Neural progenitor cell (in vitro differentiated cells): Measurements from ENCODE around the gene WDR33. TPM values are rescaled to one million over a fixed set of nuclear protein-coding genes. Genes with fewer than 3 reads are reported as not detected.

Experiments used
- DNase-seq: peaks from one replicate; pipeline ENCODE4 v3.0.0-alpha.2; 2016; ENCODE audit warnings: low spot score
- H2AFZ ChIP-seq: fragments of 200-600 bp; sonication (generic); replicated peaks from 2 replicates; pipeline ENCODE4 v1.6.1; 2016; ENCODE audit warnings: antibody characterized with exemption
- H3F3A ChIP-seq: fragments of 200-600 bp; sonication (generic); 2 replicates; pipeline ENCODE4 v1.6.1; 2016; ENCODE audit warnings: antibody characterized with exemption, low read depth
- H3K27ac ChIP-seq: fragments of 200-600 bp; sonication (generic); 2 replicates; pipeline ENCODE4 v1.5.1; 2016; ENCODE audit warnings: mild to moderate bottlenecking
- H3K27me3 ChIP-seq: fragments of 200-600 bp; sonication (generic); 2 replicates; pipeline ENCODE4 v1.6.1; 2016; ENCODE audit warnings: mild to moderate bottlenecking, moderate library complexity
- H3K36me3 ChIP-seq: fragments of 200-600 bp; sonication (generic); 2 replicates; pipeline ENCODE4 v1.5.1; 2016
- H3K4me1 ChIP-seq: fragments of 200-600 bp; sonication (generic); 2 replicates; pipeline ENCODE4 v1.6.1; 2016; ENCODE audit warnings: mixed run types
- H3K4me2 ChIP-seq: fragments of 200-600 bp; sonication (generic); 2 replicates; pipeline ENCODE4 v1.6.1; 2016
- H3K4me3 ChIP-seq: fragments of 200-600 bp; sonication (generic); 2 replicates; pipeline ENCODE4 v1.5.1; 2016
- H3K79me2 ChIP-seq: fragments of 200-600 bp; sonication (generic); 2 replicates; pipeline ENCODE4 v1.6.1; 2016; ENCODE audit warnings: low read depth
- H3K9ac ChIP-seq: fragments of 200-600 bp; sonication (generic); 2 replicates; pipeline ENCODE4 v1.6.1; 2016
- H3K9me3 ChIP-seq: fragments of 200-600 bp; sonication (generic); 2 replicates; pipeline ENCODE4 v1.5.1; 2016; ENCODE audit warnings: low read depth
- H4K20me1 ChIP-seq: fragments of 200-600 bp; sonication (generic); 2 replicates; pipeline ENCODE4 v1.6.1; 2016; ENCODE audit warnings: low read depth
- H3K27ac Mint-ChIP-seq: 3 replicates; pipeline ENCODE4 v1.8.0; 2021; ENCODE audit warnings: mixed read lengths
- H3K27me3 Mint-ChIP-seq: 2 replicates; pipeline ENCODE4 v1.8.0; 2022; ENCODE audit warnings: low read depth, mild to moderate bottlenecking, inconsistent platforms, moderate library complexity, mixed read lengths; ENCODE audit not compliant: insufficient read depth
- H3K36me3 Mint-ChIP-seq: 3 replicates; pipeline ENCODE4 v1.8.0; 2021; ENCODE audit warnings: mixed read lengths
- H3K4me1 Mint-ChIP-seq: 3 replicates; pipeline ENCODE4 v1.8.0; 2021; ENCODE audit warnings: mixed read lengths
- H3K4me3 Mint-ChIP-seq: 3 replicates; pipeline ENCODE4 v1.8.0; 2021; ENCODE audit warnings: mild to moderate bottlenecking, moderate library complexity, mixed read lengths
- H3K9me3 Mint-ChIP-seq: 3 replicates; pipeline ENCODE4 v1.8.0; 2020; ENCODE audit warnings: mixed read lengths
- EZH2 ChIP-seq: fragments of 200-600 bp; sonication (generic); IDR thresholded peaks from 2 replicates; pipeline ENCODE4 v1.6.1; 2017; ENCODE audit warnings: antibody characterized with exemption, mild to moderate bottlenecking, moderate library complexity
- EZH2phosphoT487 ChIP-seq: fragments of 200-600 bp; sonication (generic); IDR thresholded peaks from 2 replicates; pipeline ENCODE4 v1.6.1; 2017; ENCODE audit warnings: antibody characterized with exemption
- total RNA-seq: library from RNA; depleted of rRNA; stranded (reverse); fragments of >200 nt; gene quantifications from 2 replicates; pipeline ENCODE4 v1.2.3, GENCODE V29; 2015; ENCODE audit warnings: low replicate concordance
- TF ChIP-seq, protein P1 (sequence below): fragments of 200-600 bp; sonication (generic); IDR thresholded peaks from 2 replicates; pipeline ENCODE4 v1.5.1; 2017; ENCODE audit warnings: antibody characterized with exemption, mild to moderate bottlenecking

WDR33 gene
- total RNA-seq, 1 donor from 2014 or later, result 83.4 TPM

DNA sequence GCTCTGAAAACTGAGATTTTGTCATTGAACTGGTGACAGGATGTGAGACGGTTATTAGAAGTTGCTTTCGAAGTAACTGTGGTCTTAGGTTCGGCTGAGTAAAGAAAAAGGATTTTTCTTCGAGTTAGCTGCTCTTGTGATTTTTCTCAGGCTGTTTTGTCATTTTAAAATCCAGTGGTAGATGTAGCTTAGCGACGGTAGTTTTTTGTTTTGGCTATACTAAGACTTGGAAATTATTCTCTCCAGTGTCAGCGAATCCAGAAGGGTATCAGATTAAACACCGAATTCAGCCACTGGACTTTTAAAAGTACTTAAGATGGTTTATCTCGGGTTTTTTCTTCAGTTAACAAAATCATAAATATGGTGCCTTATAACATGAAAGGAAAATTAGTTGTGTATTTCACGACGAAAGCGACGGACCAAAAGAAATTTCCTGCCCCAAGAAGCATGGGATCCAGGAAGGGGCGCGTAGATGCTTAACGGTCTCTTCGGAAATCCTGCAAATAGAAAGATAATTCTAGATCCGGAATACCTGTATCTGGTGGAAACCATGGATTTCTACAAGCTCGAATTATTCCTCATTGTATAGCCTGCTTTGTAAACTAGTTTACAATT, 108.5 kb downstream of the WDR33 start:
- no peaks in the 10 kb centered on the region for H3K9me3 ChIP-seq
- Mint-ChIP-seq H3K4me1 (peaks cover 20% of the 10 kb centered on the region), H3K36me3 (peaks cover 15% of the 10 kb centered on the region), H3K27ac (peak overlapping the region; percentile 64), H3K4me3 (peak overlapping the region; percentile 89), H3K27me3 (no peaks in the 10 kb centered on the region), H3K9me3 (peaks cover 2% of the 10 kb centered on the region)
- H3K36me3 ChIP-seq, result peaks cover 5% of the 10 kb centered on the region
- no peak for DNase-seq
- H3F3A ChIP-seq, result peaks cover 43% of the 10 kb centered on the region
- H3K79me2 ChIP-seq, result peaks cover 32% of the 10 kb centered on the region
- H3K4me3 ChIP-seq, result peak overlapping the region; percentile 84
- peaks cover 29% of the 10 kb centered on the region for H3K4me1 ChIP-seq
- H4K20me1 ChIP-seq, result peaks cover 29% of the 10 kb centered on the region
- peak overlapping the region; percentile 82 for H3K4me2 ChIP-seq
- TF ChIP-seq EZH2, result no peak
- no peak for TF ChIP-seq EZH2phosphoT487
- TF ChIP-seq, protein P1, sequence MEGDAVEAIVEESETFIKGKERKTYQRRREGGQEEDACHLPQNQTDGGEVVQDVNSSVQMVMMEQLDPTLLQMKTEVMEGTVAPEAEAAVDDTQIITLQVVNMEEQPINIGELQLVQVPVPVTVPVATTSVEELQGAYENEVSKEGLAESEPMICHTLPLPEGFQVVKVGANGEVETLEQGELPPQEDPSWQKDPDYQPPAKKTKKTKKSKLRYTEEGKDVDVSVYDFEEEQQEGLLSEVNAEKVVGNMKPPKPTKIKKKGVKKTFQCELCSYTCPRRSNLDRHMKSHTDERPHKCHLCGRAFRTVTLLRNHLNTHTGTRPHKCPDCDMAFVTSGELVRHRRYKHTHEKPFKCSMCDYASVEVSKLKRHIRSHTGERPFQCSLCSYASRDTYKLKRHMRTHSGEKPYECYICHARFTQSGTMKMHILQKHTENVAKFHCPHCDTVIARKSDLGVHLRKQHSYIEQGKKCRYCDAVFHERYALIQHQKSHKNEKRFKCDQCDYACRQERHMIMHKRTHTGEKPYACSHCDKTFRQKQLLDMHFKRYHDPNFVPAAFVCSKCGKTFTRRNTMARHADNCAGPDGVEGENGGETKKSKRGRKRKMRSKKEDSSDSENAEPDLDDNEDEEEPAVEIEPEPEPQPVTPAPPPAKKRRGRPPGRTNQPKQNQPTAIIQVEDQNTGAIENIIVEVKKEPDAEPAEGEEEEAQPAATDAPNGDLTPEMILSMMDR, result no peak
- peak overlapping the region; percentile 93 for H3K27ac ChIP-seq
- peak overlapping the region; percentile 5 for H3K9ac ChIP-seq
- no peaks in the 10 kb centered on the region for H3K27me3 ChIP-seq
- H2AFZ ChIP-seq, result no peak overlapping the region

DNA sequence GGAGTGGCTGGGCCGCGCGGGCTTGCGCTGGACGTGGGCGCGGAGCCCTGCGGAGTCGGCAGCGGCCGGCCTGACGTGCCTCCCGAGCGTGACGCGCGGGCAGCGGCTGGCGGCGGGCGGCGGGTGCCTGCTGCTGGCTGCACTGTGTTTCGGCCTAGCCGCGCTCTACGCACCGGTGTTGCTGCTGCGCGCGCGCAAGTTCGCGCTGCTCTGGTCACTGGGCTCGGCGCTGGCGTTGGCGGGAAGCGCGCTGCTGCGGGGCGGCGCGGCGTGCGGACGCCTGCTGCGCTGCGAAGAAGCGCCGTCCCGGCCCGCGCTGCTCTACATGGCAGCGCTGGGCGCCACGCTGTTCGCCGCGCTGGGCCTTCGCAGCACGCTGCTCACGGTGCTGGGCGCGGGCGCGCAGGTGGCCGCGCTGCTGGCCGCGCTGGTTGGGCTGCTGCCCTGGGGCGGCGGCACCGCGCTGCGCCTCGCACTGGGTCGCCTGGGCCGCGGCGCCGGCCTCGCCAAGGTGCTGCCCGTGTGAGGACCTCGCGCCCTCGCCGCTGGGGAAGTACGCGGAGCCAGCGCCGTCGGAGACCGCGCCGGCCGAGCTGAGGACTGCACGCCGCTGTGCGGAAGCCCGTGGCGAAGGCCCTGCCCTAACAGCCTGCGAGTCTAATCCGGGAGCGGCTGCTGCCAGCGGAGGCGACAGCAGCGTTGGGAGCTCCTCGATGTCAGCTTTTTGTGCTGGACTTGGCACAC, 109.1 kb downstream of the WDR33 start:
- Histone ChIP-seq H3K9ac (peak overlapping the region; percentile 66), H3K4me1 (peaks cover 29% of the 10 kb centered on the region), H3K79me2 (peaks cover 32% of the 10 kb centered on the region), H3K9me3 (no peaks in the 10 kb centered on the region), H3K36me3 (peaks cover 5% of the 10 kb centered on the region), H4K20me1 (peaks cover 29% of the 10 kb centered on the region), H3K4me3 (peak overlapping the region; percentile 84), H3K4me2 (peak overlapping the region; percentile 82), H3K27me3 (no peaks in the 10 kb centered on the region), H3F3A (peaks cover 43% of the 10 kb centered on the region), H3K27ac (peak overlapping the region; percentile 93), H2AFZ (peak overlapping the region; percentile 59)
- Mint-ChIP-seq H3K36me3 (peaks cover 12% of the 10 kb centered on the region), H3K9me3 (peaks cover 2% of the 10 kb centered on the region), H3K27ac (peak overlapping the region; percentile 64), H3K4me3 (peak overlapping the region; percentile 94), H3K27me3 (peaks cover 2% of the 10 kb centered on the region), H3K4me1 (peaks cover 20% of the 10 kb centered on the region)
- TF ChIP-seq, protein P1, result peak; percentile 13
- TF ChIP-seq EZH2, result no peak
- DNase-seq, result peak; percentile 89

DNA sequence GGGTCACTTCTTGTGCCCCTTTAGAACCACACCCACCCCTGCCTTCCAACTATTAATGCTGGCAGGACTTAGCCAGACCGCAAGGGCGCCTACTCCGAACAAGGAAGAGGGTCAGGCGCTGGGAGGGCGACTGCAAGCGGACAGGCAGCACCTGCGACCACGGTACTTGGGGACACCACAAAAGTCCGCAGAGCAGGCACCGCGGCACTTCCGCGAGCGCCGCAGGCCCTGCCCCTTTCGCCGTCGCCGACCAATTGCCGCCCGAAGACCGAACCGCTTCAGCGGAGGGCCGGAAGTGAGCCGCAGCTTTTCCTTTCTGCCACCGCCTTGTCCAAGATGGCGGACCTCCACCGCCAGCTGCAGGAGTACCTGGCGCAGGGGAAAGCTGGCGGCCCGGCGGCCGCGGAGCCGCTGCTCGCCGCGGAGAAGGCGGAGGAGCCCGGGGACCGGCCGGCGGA, 109.7 kb downstream of the WDR33 start, which contains the start of gene SFT2D3:
Gene SFT2D3, plus strand, starts transcription at position 305 of the 458 bp plus-strand sequence. Its CDS starts 32 bp downstream, at position 337.
- peaks cover 32% of the 10 kb centered on the region for H3K79me2 ChIP-seq
- H3K9me3 Mint-ChIP-seq, result peaks cover 2% of the 10 kb centered on the region
- H3K4me3 Mint-ChIP-seq, result peak within 1 kb of the TSS; percentile 94
- peaks cover 43% of the 10 kb centered on the region for H3F3A ChIP-seq
- H3K4me3 ChIP-seq, result peak within 1 kb of the TSS; percentile 84
- peaks cover 11% of the 10 kb centered on the region for H3K36me3 Mint-ChIP-seq
- peaks cover 29% of the 10 kb centered on the region for H3K4me1 ChIP-seq
- peak within 1 kb of the TSS; percentile 66 for H3K9ac ChIP-seq
- no peaks in the 10 kb centered on the region for H3K27me3 ChIP-seq
- peaks cover 29% of the 10 kb centered on the region for H4K20me1 ChIP-seq
- H3K27ac ChIP-seq, result peak within 1 kb of the TSS; percentile 93
- peak within 1 kb of the TSS; percentile 71 for H2AFZ ChIP-seq
- H3K4me1 Mint-ChIP-seq, result peaks cover 20% of the 10 kb centered on the region
- H3K27me3 Mint-ChIP-seq, result peaks cover 2% of the 10 kb centered on the region
- peak within 1 kb of the TSS; percentile 99 for H3K27ac Mint-ChIP-seq
- H3K9me3 ChIP-seq, result no peaks in the 10 kb centered on the region
- no peak for TF ChIP-seq EZH2phosphoT487
- no peak for TF ChIP-seq EZH2
- TF ChIP-seq, protein P1, result no peak
- peak within 1 kb of the TSS; percentile 82 for H3K4me2 ChIP-seq
- peak; percentile 95 for DNase-seq
- H3K36me3 ChIP-seq, result peaks cover 5% of the 10 kb centered on the region
